ENCODE measurements around the gene NF1.

NF1 gene

GRCh38 chr17:31385428-31386285, 290.9 kb downstream of the NF1 start:
- no peak for DNase-seq (ENCODE audit: low read depth)
- H3K4me3 ChIP-seq (ENCODE audit: low read length): no peak overlapping the region
- no peak for TF ChIP-seq CTCF (conservative IDR thresholded peaks at IDR 0.05; ENCODE audit: low read depth, low read length)

- no peak overlapping the region for H3K4me3 ChIP-seq (ENCODE audit: low read length)
- no peak for DNase-seq (ENCODE audit: low read depth)
- TF ChIP-seq CTCF (conservative IDR thresholded peaks at IDR 0.05; ENCODE audit: low read depth, low read length): no peak
Measured at GRCh38 chr17:31386542-31387075, 291.8 kb downstream of the NF1 start.

GRCh38 chr17:31387438-31387837, 292.7 kb downstream of the NF1 start:
- DNase-seq (ENCODE audit: low read depth): no peak
- H3K4me3 ChIP-seq (ENCODE audit: low read length): no peak overlapping the region
- no peak for TF ChIP-seq CTCF (conservative IDR thresholded peaks at IDR 0.05; ENCODE audit: low read depth, low read length)

- no peak for DNase-seq (ENCODE audit: low read depth)
Measured at GRCh38 chr17:31388351-31388750, 293.6 kb downstream of the NF1 start.

GRCh38 chr17:31388770-31389656, 294.2 kb downstream of the NF1 start:
- no peak for DNase-seq (ENCODE audit: low read depth)
- TF ChIP-seq CTCF (conservative IDR thresholded peaks at IDR 0.05; ENCODE audit: low read depth, low read length): peak; percentile 87
- no peak overlapping the region for H3K4me3 ChIP-seq (ENCODE audit: low read length)

More at GRCh38 chr17:31388351-31388750, 293.6 kb downstream of the NF1 start:
- no peak for TF ChIP-seq CTCF (conservative IDR thresholded peaks at IDR 0.05; ENCODE audit: low read depth, low read length)
- no peak overlapping the region for H3K4me3 ChIP-seq (ENCODE audit: low read length)

GRCh38 chr17:31389657-31390381, 295.0 kb downstream of the NF1 start:
- no peak overlapping the region for H3K4me3 ChIP-seq (ENCODE audit: low read length)
- no peak for DNase-seq (ENCODE audit: low read depth)
- TF ChIP-seq CTCF (conservative IDR thresholded peaks at IDR 0.05; ENCODE audit: low read depth, low read length): no peak
